Naive thymus-derived CD8-positive, alpha-beta T cell (primary cell): ENCODE measurements around the gene STRN. TPM values are rescaled to one million over a fixed set of nuclear protein-coding genes. Genes with fewer than 3 reads are reported as not detected.

Source experiments
- ATAC-seq, 2 donors: fragments of 150-1000 bp; cut with Tn5 transposase in 1 of 2; sonication (Bioruptor Pico), chemical (Tn5 transposase) in 1 of 2; 1 replicate in 1 of 2; 2 replicates in 1 of 2; pipeline ENCODE4 v1.10.0; 2021; ENCODE audit warnings: mild to moderate bottlenecking in 2 of 2, moderate library complexity in 2 of 2
- POLR2A ChIA-PET: fragments of 350-600 bp; sonication (Branson Sonifier 250); formaldehyde crosslinking; loops from one replicate; lab custom pipeline; 2021; ENCODE audit warnings: antibody characterized with exemption; lab: Charles Lee
- DNase-seq, 10 donors: peaks; one replicate each; pipeline versions ENCODE4 v3.0.0 to v3.0.0-alpha.2; 2020 to 2022
- H3K27ac Mint-ChIP-seq, 10 donors: one replicate each; pipeline ENCODE4 v1.8.0; 2020 to 2022; ENCODE audit warnings: mild to moderate bottlenecking in 10 of 10, mixed read lengths in 10 of 10, moderate library complexity in 4 of 10, inconsistent platforms in 1 of 10
- H3K27me3 Mint-ChIP-seq, 5 donors: one replicate each; pipeline ENCODE4 v1.8.0; 2021 to 2022; ENCODE audit warnings: mixed read lengths in 5 of 5
- H3K36me3 Mint-ChIP-seq, 3 donors: one replicate each; pipeline ENCODE4 v1.8.0; 2020 to 2022; ENCODE audit warnings: mixed read lengths in 3 of 3, mild to moderate bottlenecking in 2 of 3, inconsistent platforms in 1 of 3
- H3K4me1 Mint-ChIP-seq, 4 donors: one replicate each; pipeline ENCODE4 v1.8.0; 2021 to 2022; ENCODE audit warnings: mixed read lengths in 4 of 4
- H3K4me3 Mint-ChIP-seq, 10 donors: one replicate each; pipeline ENCODE4 v1.8.0; 2020 to 2022; ENCODE audit warnings: mild to moderate bottlenecking in 10 of 10, mixed read lengths in 10 of 10, moderate library complexity in 6 of 10, inconsistent platforms in 1 of 10
- H3K9me3 Mint-ChIP-seq, 9 donors: one replicate each; pipeline ENCODE4 v1.8.0; 2020 to 2022; ENCODE audit warnings: mixed read lengths in 9 of 9, mild to moderate bottlenecking in 3 of 9, inconsistent platforms in 1 of 9, moderate library complexity in 1 of 9
- polyA plus RNA-seq, 3 donors: library from polyadenylated mRNA; unstranded; fragments of 300-500 nt; fragmentation: Illumina TruSeq; gene quantifications; one replicate each; pipeline ENCODE4 v1.2.3, GENCODE V29; 2021
- total RNA-seq, 8 experiments: library from RNA in 2 of 8; stranded (reverse) in 2 of 8; gene quantifications; one replicate each; pipeline ENCODE4 v1.2.3 and lab custom pipeline; 2021 to 2026

STRN gene
- total and polyA plus RNA-seq, 5 experiments from 2014 or later: 6.8 to 34.9 (median 10.8) TPM

- no peak for ATAC-seq
- Mint-ChIP-seq H3K27me3 (peaks cover 10 to 18% (median 16%) of the 10 kb centered on the region in 5 donors), H3K4me3 (peak overlapping the region in 1 of 10 donors; percentile 41), H3K36me3 (peaks cover 0 to 2% (median 0%) of the 10 kb centered on the region in 3 donors), H3K27ac (peak overlapping the region in 1 of 10 donors; percentile 86), H3K4me1 (peaks cover 0 to 23% (median 2%) of the 10 kb centered on the region in 4 donors), H3K9me3 (no peaks in the 10 kb centered on the region)
- no peak for DNase-seq
- POLR2A ChIA-PET: no interaction called here
Observed at GRCh38 chr2:36797324-36798070, 168.8 kb downstream of the STRN start.

Other genes starting within 250 kb of the STRN start
- gene HEATR5B, start 117.8 kb upstream of the STRN start, total RNA-seq: 10 to 100 TPM; 36.6 to 40.2 TPM
- gene HEATR5B, start 117.8 kb upstream of the STRN start, polyA plus RNA-seq: 10 to 100 TPM in 1 of 3 donors, 1 to 10 TPM in 2; 5.1 to 10.1 (median 7.1) TPM
- 10 to 100 TPM; 15.3 to 16.8 TPM for gene GPATCH11, start 118.0 kb upstream of the STRN start, total RNA-seq
- gene GPATCH11, start 118.0 kb upstream of the STRN start, polyA plus RNA-seq: 1 to 10 TPM; 6.7 to 9.6 (median 9.5) TPM
- gene EIF2AK2, start 190.4 kb upstream of the STRN start, total RNA-seq: 10 to 100 TPM; 24.4 to 31.1 TPM
- gene EIF2AK2, start 190.4 kb upstream of the STRN start, polyA plus RNA-seq: 10 to 100 TPM; 18.8 to 28.8 (median 21.6) TPM
- not detected for gene SULT6B1, start 222.1 kb upstream of the STRN start, total RNA-seq
- not detected for gene SULT6B1, start 222.1 kb upstream of the STRN start, polyA plus RNA-seq
- gene CEBPZOS, start 230.0 kb upstream of the STRN start, total RNA-seq: 10 to 100 TPM; 42.3 to 45.4 TPM
- gene CEBPZOS, start 230.0 kb upstream of the STRN start, polyA plus RNA-seq: 10 to 100 TPM; 43.0 to 44.5 (median 43.8) TPM